Esophagus muscularis mucosa (tissue), 4 donors: ENCODE measurements around the gene SIRPG.

Experiments used
- CTCF ChIP-seq, 3 experiments: fragments of 200-600 bp in 2 of 3; fragments of 450-650 bp in 1 of 3; sonication (generic) in 2 of 3; IDR thresholded peaks; one replicate each; pipeline ENCODE4 v1.5.1; 2017 to 2019; ENCODE audit warnings: antibody characterized with exemption in 3 of 3, mild to moderate bottlenecking in 2 of 3, moderate library complexity in 1 of 3
- EP300 ChIP-seq: sonication (generic); formaldehyde crosslinking; IDR thresholded peaks from one replicate; pipeline ENCODE4 v1.6.1; 2017; ENCODE audit warnings: antibody characterized with exemption
- POLR2A ChIP-seq: fragments of 450-650 bp; IDR thresholded peaks from one replicate; pipeline ENCODE4 v1.6.1; 2017; ENCODE audit warnings: antibody characterized with exemption, moderate library complexity, mild to moderate bottlenecking, low read depth

GRCh38 chr20:1616858-1617434 lies 40.6 kb downstream of the SIRPG start:
- TF ChIP-seq CTCF (IDR thresholded peaks at IDR 0.05), result no peak
- no peak for TF ChIP-seq EP300
- no peak for TF ChIP-seq POLR2A
